GM12878 (cell line): ENCODE data around the gene GARNL3. TPM values are rescaled to one million over a fixed set of nuclear protein-coding genes. Genes with fewer than 3 reads are reported as not detected.

Experiments used
- ATAC-seq: fragments of 200-7000 bp; cut with Tn5 transposase; 3 replicates; pipeline ENCODE4 v1.9.1; 2020; ENCODE audit warnings: mild to moderate bottlenecking, moderate library complexity
- BruUV-seq: library from RNA; stranded (reverse); fragments of 400-500 nt; replicated peaks from 2 replicates; lab custom pipeline; 2021; lab: Mats Ljungman, UMichigan
- CTCF ChIA-PET: fragments of 300-600 bp; sonication (Branson Sonifier 250); formaldehyde crosslinking; extraction: SDS; loops from one replicate; lab custom pipeline; 2021; ENCODE audit warnings: inconsistent platforms; lab: Yijun Ruan, JAX
- POLR2A ChIA-PET: fragments of 350-600 bp; formaldehyde crosslinking; extraction: SDS; loops from one replicate; lab custom pipeline; 2021; ENCODE audit warnings: inconsistent platforms; lab: Charles Lee
- RAD21 ChIA-PET: fragments of 300-600 bp; sonication (Branson Sonifier 250); formaldehyde crosslinking; loops from one replicate; lab custom pipeline; 2023; ENCODE audit warnings: antibody characterized with exemption; ENCODE audit not compliant: unreplicated experiment; lab: Charles Lee
- SMC1A ChIA-PET: fragments of 300-600 bp; sonication (Branson Sonifier 250); formaldehyde crosslinking; loops from one replicate; lab custom pipeline; 2023; ENCODE audit not compliant: unreplicated experiment, uncharacterized antibody; lab: Charles Lee
- DNase-seq: peaks from one replicate; pipeline ENCODE4 v3.0.0-alpha.2; 2011; ENCODE audit warnings: low read depth, low spot score
- FAIRE-seq: peaks from 3 replicates; lab custom pipeline; 2011; peaks lifted over from hg19 to GRCh38; lab: Jason Lieb, UNC
- H2AFZ ChIP-seq: 2 replicates; pipeline ENCODE4 v1.6.0; 2011; ENCODE audit warnings: low read depth, low read length, control low read depth; ENCODE audit not compliant: control insufficient read depth
- H3K27ac ChIP-seq: 2 replicates; pipeline ENCODE4 v1.5.1; 2011; ENCODE audit warnings: control low read depth; ENCODE audit not compliant: control insufficient read depth, insufficient read depth
- H3K27me3 ChIP-seq, 2 experiments: replicated peaks in 1 of 2; 2 replicates each; pipeline versions ENCODE4 v1.6.0 to v1.6.1; 2011; ENCODE audit warnings: low read length in 1 of 2; ENCODE audit not compliant: control insufficient read depth in 2 of 2, insufficient read depth in 2 of 2
- H3K36me3 ChIP-seq, 2 experiments: 2 replicates each; pipeline ENCODE4 v1.5.1; 2011; ENCODE audit warnings: low read length in 1 of 2; ENCODE audit not compliant: control insufficient read depth in 2 of 2, insufficient read depth in 2 of 2
- H3K4me1 ChIP-seq: 2 replicates; pipeline ENCODE4 v1.6.1; 2011; ENCODE audit warnings: mild to moderate bottlenecking, low read length, moderate library complexity, mixed read lengths; ENCODE audit not compliant: control insufficient read depth, insufficient read depth
- H3K4me2 ChIP-seq: 2 replicates; pipeline ENCODE4 v1.6.0; 2011; ENCODE audit warnings: control low read depth; ENCODE audit not compliant: control insufficient read depth, insufficient read depth
- H3K4me3 ChIP-seq: fragments of 200-600 bp; sonication (generic); 2 replicates; pipeline ENCODE4 v1.5.1; 2016
- H3K79me2 ChIP-seq: 2 replicates; pipeline ENCODE4 v1.6.0; 2011; ENCODE audit warnings: low read length; ENCODE audit not compliant: control insufficient read depth, insufficient read depth
- H3K9ac ChIP-seq: 2 replicates; pipeline ENCODE4 v1.8.0; 2011; ENCODE audit warnings: low read length, control low read depth, mixed read lengths; ENCODE audit not compliant: control insufficient read depth, insufficient read depth
- H3K9me3 ChIP-seq: replicated peaks from 3 replicates; pipeline ENCODE4 v1.5.1; 2011; ENCODE audit warnings: mild to moderate bottlenecking, low read length; ENCODE audit not compliant: control insufficient read depth, insufficient read depth
- H4K20me1 ChIP-seq: 2 replicates; pipeline ENCODE4 v1.6.0; 2011; ENCODE audit not compliant: control insufficient read depth, insufficient read depth
- CBX5 ChIP-seq: sonication (generic); IDR thresholded peaks from 2 replicates; pipeline ENCODE4 v1.6.1; 2016; ENCODE audit warnings: low read depth, moderate library complexity, mild to moderate bottlenecking, inconsistent platforms
- CHD2 ChIP-seq: IDR thresholded peaks from 2 replicates; pipeline ENCODE4 v1.6.1; 2011; ENCODE audit warnings: low read depth, low read length, improper control_type of control experiment, borderline replicate concordance
- EGR1 ChIP-seq, 2 experiments: IDR thresholded peaks; 1 replicate in 1 of 2; 2 replicates in 1 of 2; pipeline ENCODE4 v1.6.1; 2011 to 2012; ENCODE audit warnings: low read depth in 2 of 2, low read length in 2 of 2, borderline replicate concordance in 1 of 2, mild to moderate bottlenecking in 1 of 2, moderate library complexity in 1 of 2
- SREBF2 ChIP-seq: IDR thresholded peaks from 2 replicates; pipeline ENCODE4 v1.6.1; 2012; ENCODE audit warnings: mild to moderate bottlenecking, low read length
- ZNF217 ChIP-seq: fragments of 450-650 bp; IDR thresholded peaks from 2 replicates; pipeline ENCODE4 v1.6.1; 2017; ENCODE audit warnings: antibody characterized with exemption, mild to moderate bottlenecking
- WGBS: methylation state at CpG from one replicate; pipeline ENCODE4 v1.1.6; 2016; ENCODE audit warnings: low lambda C conversion rate; ENCODE audit not compliant: insufficient replicate concordance, insufficient coverage; ENCODE audit errors: missing lambda C conversion rate; 5-methylcytosine and 5-hydroxymethylcytosine counted together
- in situ Hi-C: fragments of 300-500 bp; cut with MboI; formaldehyde crosslinking; loops from 9 replicates; pipeline ENCODE4 v1.14.3; 2018; ENCODE audit warnings: mixed read lengths
- intact Hi-C: fragments of 100-400 bp; cut with micrococcal nuclease; formaldehyde crosslinking; loops from one replicate; pipeline ENCODE4 v1.14.2; 2022; ENCODE audit not compliant: unreplicated experiment
- polyA plus RNA-seq, 11 experiments: library from polyadenylated mRNA; depleted of rRNA in 4 of 11; unstranded in 6 of 11; stranded (reverse) in 5 of 11; fragments of >200 nt; fragmentation: Nextera tagmentation in 4 of 11; fragmentation: Illumina TruSeq in 1 of 11; extraction: Ambion mirVana in 4 of 11; extraction: Trizol in 1 of 11; gene quantifications; 1 replicate in 1 of 11; 2 replicates in 10 of 11; pipeline versions ENCODE4 v1.2.1 to v1.2.3, GENCODE V29; 2011 to 2016; ENCODE audit warnings: inconsistent platforms in 2 of 11, missing spikeins in 2 of 11, low read depth in 1 of 11
- total RNA-seq, 4 experiments: library from RNA; depleted of rRNA in 3 of 4; stranded (reverse); fragments of >200 nt in 3 of 4; fragmentation: Illumina TruSeq in 1 of 4; extraction: Trizol in 1 of 4; gene quantifications; 2 replicates each; pipeline versions ENCODE4 v1.2.1 to v1.2.3, GENCODE V29; 2013 to 2021
- TF ChIP-seq, protein P1 (sequence below): IDR thresholded peaks from 2 replicates; pipeline ENCODE4 v1.6.1; 2012; ENCODE audit warnings: low read depth, low read length, improper control_type of control experiment

The GARNL3 gene
- total and polyA plus RNA-seq, 10 of the 15 experiments (the other 5 are each of a cell fraction or from before 2014, with no cell fraction given), result 0.89 to 13.2 (median 6.3) TPM

DNA sequence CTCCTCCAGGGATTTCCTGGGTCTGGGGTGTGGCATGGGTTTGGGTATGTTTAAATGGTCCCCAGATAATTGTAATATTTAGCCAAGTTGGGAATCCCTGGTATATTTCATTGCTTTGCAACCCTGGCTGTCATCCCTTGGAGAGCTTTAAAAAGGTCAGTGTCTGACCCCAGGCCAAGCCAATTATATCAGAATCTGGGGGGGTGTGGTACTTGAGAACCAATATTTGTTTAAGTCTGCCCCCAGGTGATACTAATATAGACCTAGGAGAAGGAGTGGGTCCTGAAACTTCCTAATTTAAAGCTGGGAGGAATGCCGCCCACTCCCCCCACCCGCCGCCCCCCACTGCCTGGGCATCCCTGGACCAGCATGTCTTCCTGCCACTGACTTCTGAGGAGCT lies 94.2 kb downstream of the GARNL3 start:
- Histone ChIP-seq H4K20me1 (no peaks in the 10 kb centered on the region), H3K36me3 (no peaks in the 10 kb centered on the region; a peak in 1 of 4 replicates), H3K27ac (no peak overlapping the region), H3K79me2 (no peaks in the 10 kb centered on the region), H2AFZ (no peak overlapping the region), H3K4me2 (no peak overlapping the region), H3K9me3 (no peaks in the 10 kb centered on the region), H3K4me1 (peaks cover 5% of the 10 kb centered on the region; the same call in 1 of the 2 replicates), H3K27me3 (no peaks in the 10 kb centered on the region), H3K9ac (no peak overlapping the region), H3K4me3 (no peak overlapping the region)
- BruUV-seq, result no TSS peak
- CTCF ChIA-PET, result interaction anchor here (1.2 to 1.3 kb wide), 3 partner anchors 12 to 144 kb away, joined by 3 read pairs; no protein-coding TSS in a partner anchor
- POLR2A ChIA-PET, result no interaction called here
- SMC1A ChIA-PET, result interaction anchor here (0.6 to 1.2 kb wide), 3 partner anchors 8 to 40 kb away, joined by 3 read pairs; no protein-coding TSS in a partner anchor
- DNase-seq, result no peak
- WGBS, result 100% methylated on average over 2 of the region's 3 CpGs
- ATAC-seq, result no peak
- intact Hi-C loops (no loop called here), in situ Hi-C loops (no loop called here)
- RAD21 ChIA-PET, result no interaction called here
- no peak for FAIRE-seq
- TF ChIP-seq EGR1 (IDR thresholded peaks at IDR 0.05; ENCODE audit: borderline replicate concordance in 1 of 2, low read depth in 2 of 2, low read length in 2 of 2), result no peak
- TF ChIP-seq, protein P1, sequence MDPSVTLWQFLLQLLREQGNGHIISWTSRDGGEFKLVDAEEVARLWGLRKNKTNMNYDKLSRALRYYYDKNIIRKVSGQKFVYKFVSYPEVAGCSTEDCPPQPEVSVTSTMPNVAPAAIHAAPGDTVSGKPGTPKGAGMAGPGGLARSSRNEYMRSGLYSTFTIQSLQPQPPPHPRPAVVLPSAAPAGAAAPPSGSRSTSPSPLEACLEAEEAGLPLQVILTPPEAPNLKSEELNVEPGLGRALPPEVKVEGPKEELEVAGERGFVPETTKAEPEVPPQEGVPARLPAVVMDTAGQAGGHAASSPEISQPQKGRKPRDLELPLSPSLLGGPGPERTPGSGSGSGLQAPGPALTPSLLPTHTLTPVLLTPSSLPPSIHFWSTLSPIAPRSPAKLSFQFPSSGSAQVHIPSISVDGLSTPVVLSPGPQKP, result no peak
- no peak for TF ChIP-seq SREBF2
- no peak for TF ChIP-seq CHD2

DNA sequence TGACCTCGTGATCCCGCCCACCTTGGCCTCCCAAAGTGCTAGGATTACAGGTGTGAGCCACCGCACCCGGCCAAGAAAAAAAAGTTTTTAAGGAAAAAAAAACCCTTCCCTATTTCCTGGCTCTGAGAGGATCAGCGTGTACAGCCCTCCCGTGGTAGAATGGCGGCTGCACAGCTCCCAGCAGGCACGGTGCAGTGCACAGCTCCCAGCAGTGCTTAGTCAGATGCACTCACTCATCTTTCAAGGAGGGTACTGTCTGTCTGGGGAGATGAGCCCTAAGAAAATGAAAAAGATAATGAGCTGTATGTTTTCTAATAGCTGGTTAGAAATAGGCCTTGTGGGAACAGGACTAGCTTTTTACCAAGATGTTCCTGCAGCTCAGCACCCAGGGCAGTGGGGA lies 95.7 kb downstream of the GARNL3 start:
- Histone ChIP-seq H3K27me3 (no peaks in the 10 kb centered on the region), H3K9ac (no peak overlapping the region), H3K9me3 (no peaks in the 10 kb centered on the region), H3K79me2 (no peaks in the 10 kb centered on the region), H2AFZ (no peak overlapping the region), H4K20me1 (no peaks in the 10 kb centered on the region), H3K4me3 (no peak overlapping the region), H3K36me3 (no peaks in the 10 kb centered on the region), H3K4me2 (no peak overlapping the region), H3K27ac (no peak overlapping the region), H3K4me1 (peaks cover 5% of the 10 kb centered on the region; the same call in 1 of the 2 replicates)
- no TSS peak for BruUV-seq
- no peak for DNase-seq
- RAD21 ChIA-PET, result interaction anchor here (0.6 kb wide), 2 partner anchors 194 to 323 kb away, joined by 3 read pairs; no protein-coding TSS in a partner anchor
- TF ChIP-seq ZNF217 (no peak), CBX5 (no peak)
- FAIRE-seq, result no peak
- no peak for ATAC-seq
- CTCF ChIA-PET, result interaction anchor here (0.6 to 1.3 kb wide), 4 partner anchors 10 to 145 kb away, joined by 3 read pairs; no protein-coding TSS in a partner anchor
- intact Hi-C loops, result no loop called here
- in situ Hi-C loops, result no loop called here
- POLR2A ChIA-PET, result no interaction called here
- WGBS, result 86% methylated on average over 8 of the region's 8 CpGs
- SMC1A ChIA-PET, result interaction anchor here (1.0 kb wide), 1 partner anchor 419 kb away, joined by 5 read pairs; no protein-coding TSS in a partner anchor
